Stimulated activated CD8-positive, alpha-beta memory T cell treated with anti-CD3 and anti-CD28 coated beads, Interleukin-15, amount 100 ng/mL, for 1 hour (primary cell): ENCODE measurements around the gene MCM6.
"Not testable (repeated sequence)": the region's sequence is repeated elsewhere in the genome, so short reads cannot be mapped to it uniquely, and the experiment has no call there.

Experiments used
- DNase-seq: peaks from one replicate; pipeline ENCODE4 v3.0.0-alpha.2; 2020; ENCODE audit warnings: low read depth

MCM6 gene

DNA sequence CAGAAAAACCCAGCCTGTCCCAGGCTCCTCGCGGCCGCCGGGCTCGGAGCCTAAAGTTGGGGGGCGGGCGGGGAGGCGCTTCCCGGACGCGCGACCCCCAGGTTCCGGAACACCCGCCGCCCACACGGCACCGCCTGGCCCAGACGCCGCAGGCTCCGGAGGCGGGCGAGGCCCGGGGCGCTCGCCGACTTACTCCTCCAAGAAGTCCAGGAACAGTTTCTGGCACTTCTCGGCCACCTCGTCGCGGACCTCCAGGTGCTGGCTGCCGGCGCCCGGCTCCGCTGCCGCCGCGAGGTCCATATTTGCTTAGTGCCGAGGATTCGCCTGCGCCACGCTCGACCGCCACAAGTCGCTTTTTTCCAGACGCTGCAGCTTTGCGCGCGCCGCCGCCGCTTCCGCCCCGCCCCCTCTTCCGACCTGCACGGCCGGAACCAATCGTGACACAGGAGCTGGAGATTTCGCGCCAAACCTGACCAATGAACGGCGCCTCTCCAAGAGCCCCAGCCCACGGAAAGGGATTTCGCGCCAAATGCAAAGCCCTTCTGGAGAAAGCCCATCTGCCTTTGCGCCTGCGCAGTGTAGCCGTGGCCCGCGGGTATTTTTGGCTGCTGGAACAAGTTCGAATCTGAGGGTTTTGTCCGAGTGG, at the start of gene MCM6:
MCM6 (minus strand) TSS at position 378 of the 646 bp plus-strand sequence; CDS start at position 300, 78 bp downstream.
- peak; percentile 93 for DNase-seq

DNA sequence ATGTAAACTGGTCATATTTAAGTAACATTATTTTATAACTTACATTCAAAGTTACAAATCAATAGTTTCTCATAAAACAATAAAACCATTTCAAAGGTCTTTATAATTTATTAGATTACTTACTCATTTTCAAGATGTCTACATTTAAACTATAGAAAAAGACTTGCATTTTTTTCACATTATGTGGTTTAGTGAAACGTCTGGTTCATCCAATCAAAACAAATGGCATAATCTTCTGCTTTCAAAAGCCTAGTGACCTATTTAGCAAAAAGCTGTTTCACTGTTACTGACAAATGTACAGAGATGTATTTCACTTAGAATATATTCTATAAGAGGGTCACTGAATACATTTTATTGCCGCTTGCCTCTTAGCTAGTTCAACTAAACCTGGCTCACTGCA, 49.3 kb upstream of the MCM6 start:
- DNase-seq, result no peak

DNA sequence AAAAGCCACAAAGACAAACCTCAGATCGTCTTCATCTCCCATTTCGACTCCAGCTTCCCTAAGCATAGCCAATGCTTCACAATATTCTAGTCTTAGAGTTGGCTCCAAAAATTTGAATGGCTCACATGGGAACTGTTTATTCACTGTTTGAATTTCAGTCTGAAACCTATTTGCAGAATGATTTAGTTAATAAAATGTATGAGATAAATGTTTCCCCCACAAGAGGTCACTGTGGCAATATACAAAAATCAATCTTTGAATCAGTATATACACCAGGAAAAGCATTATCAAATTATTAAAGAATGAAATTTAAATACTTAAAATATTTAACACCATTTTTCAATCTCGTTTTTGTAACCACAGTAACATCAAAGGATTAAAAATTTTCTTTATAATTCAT, 40.0 kb upstream of the MCM6 start:
- no peak for DNase-seq

DNA sequence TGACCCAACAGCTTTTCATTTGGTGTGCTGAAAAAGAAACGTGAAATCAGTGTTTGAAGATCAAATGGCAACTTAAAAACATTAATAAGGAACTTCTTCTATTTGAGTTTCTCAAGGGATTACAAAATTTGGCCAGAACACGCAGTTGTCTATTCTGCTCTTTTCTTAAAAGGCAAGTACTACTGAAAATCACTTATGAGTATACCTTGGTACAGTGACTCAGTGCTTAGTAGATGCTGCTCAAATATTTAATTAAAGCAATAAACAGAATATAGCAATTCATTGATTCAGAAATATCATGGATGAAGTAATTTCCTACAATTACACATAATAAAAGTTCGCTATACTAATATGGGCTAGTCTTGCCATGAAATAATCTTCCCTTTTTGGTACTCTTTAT, 38.2 kb upstream of the MCM6 start:
- DNase-seq, result no peak

GRCh38 chr2:135913727-135914365, 37.6 kb upstream of the MCM6 start:
- DNase-seq, result peak; percentile 6

GRCh38 chr2:135909976-135910375, 33.7 kb upstream of the MCM6 start:
- no peak for DNase-seq

DNA sequence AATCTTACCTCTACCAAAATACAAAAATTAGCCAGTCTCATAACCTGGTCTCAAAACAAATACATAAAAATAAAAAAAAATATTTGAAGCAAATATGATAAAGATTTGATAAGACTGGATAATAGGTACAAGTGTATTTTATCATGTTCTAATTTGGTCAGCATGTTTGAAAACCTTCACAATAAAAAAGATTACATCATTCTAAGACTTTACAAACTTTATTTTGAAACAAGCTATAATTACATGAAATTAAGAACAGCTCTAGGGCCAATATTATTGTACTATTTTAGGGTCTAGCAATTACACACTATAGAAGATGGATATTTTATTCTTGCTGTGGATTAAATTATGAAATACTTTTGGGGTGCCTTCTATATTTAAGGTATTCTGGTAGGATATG, 29.4 kb upstream of the MCM6 start:
- DNase-seq, result no peak

DNA sequence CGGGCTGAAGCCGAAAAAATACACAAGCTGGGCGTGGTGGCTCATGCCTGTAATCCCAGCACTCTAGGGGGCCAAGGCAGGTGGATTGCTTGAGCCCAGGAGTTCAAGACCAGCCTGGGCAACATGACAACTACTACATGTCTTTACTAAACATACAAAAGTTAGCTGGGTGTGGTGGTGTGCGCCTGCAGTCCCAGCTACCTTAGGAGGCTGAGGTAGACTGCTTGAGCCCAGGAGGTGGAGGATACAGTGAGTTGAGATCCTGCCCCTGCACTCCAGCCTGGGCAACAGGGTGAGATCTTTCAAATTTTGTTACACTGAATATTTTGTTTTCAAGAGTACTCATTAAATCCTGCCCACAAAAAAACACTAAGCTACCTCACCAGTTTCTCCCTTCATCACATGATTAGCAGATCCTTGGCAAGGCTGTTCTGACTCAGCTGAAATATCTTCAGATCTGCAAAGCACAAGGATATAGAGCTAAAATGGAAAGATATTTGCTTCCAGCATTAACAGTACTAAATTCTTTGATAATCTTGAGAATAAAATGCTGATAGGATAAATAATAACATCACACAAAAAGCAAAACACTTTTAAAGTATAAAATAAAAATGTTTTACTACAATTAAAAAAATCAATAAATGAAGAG, 28.2 kb upstream of the MCM6 start:
- DNase-seq, result no peak

DNA sequence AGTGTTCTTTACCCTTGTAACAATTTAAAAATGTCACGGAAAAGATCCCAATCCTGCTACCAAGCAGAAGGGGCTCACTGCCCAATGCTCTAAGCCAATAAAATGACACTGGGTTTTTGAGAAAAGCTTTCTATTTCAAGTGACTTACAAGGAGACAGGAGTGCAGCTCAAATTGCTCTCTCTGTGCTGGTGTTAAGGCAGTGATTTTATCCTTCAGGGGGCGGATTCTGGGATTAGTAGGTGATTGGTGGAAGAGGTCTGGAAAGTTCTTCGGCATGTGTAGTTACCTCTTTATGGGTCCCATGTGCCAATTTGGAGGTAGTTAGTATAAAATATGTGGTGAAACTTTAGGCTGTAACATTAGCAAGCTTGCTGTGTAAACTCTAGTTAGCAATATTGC, 27.4 kb upstream of the MCM6 start:
- no peak for DNase-seq

GRCh38 chr2:135899567-135899966, 23.3 kb upstream of the MCM6 start:
- DNase-seq, result no peak

DNA sequence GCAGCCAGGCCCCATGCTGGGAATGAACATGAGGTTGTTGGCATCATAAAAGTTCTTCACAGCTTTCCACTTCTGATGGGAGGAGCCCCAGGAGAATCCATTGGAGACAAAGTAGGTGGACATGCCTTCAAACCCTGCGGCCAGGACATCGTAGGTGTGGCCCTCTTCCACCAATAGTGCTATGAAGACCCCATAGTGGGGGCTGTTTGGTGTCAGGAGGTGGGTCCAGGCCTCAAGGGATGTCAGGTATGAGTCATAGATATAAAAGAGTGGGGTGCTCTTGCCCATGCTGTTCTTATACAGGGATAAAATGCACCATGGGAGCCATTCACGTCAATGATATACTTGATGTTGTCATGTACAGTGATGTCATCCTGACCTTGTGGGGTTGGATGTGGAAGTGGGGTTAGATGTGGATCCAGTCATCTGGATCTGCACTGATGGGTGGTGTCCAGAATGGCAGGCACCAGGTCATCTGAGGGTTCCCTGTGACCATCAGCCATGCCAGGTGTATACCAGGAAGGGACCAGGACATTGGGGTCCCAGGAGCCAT, 22.1 kb upstream of the MCM6 start:
- DNase-seq, result no peak

DNA sequence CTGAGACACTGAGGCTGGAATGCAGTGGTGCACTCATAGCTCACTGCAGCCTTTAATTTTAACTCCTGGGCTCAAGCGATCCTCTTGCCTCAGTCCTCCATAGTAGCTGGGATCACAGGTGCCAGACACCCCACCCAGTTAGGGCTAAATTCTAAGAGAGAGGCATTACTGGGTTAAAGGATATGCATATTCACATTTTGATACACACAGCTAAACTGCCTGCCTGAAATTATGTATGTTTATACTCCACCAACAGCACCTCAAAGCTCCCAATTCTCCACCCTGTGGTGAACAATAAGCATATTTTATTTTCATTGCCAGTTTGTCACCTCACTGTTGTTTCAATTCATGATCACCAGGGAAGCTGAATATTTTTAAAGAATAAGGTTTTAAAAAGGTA, 18.7 kb upstream of the MCM6 start:
- no peak for DNase-seq

GRCh38 chr2:135893374-135893794, 17.1 kb upstream of the MCM6 start:
- DNase-seq, result no peak

GRCh38 chr2:135890835-135891234, 14.6 kb upstream of the MCM6 start:
- no peak for DNase-seq

GRCh38 chr2:135890149-135890548, 13.9 kb upstream of the MCM6 start:
- DNase-seq, result no peak

- not testable (repeated sequence) for DNase-seq
These were observed 12.3 kb upstream of the MCM6 start for GRCh38 chr2:135888587-135888986.

GRCh38 chr2:135885709-135886108, 9.5 kb upstream of the MCM6 start:
- DNase-seq, result no peak

GRCh38 chr2:135882415-135882814, 6.2 kb upstream of the MCM6 start:
- DNase-seq, result no peak

DNA sequence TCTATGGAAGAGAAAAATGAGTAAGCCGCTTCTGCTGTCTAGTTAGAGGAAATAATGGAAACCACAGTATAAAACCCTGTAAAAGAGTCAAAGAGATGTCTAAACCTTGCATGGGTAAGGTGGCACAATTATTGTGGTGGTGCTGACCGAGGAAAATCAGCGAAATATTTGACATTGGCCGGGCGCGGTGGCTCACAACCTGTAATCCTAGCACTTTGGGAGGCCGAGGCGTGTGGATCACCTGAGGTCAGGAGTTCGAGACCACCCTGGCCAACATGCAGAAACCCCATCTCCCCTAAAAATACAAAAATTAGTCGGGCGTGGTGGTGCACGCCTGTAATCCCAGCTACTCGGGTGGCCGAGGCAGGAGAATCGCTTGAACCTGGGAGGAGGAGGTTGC, 527 bp upstream of the MCM6 start:
- not testable (repeated sequence) for DNase-seq

DNA sequence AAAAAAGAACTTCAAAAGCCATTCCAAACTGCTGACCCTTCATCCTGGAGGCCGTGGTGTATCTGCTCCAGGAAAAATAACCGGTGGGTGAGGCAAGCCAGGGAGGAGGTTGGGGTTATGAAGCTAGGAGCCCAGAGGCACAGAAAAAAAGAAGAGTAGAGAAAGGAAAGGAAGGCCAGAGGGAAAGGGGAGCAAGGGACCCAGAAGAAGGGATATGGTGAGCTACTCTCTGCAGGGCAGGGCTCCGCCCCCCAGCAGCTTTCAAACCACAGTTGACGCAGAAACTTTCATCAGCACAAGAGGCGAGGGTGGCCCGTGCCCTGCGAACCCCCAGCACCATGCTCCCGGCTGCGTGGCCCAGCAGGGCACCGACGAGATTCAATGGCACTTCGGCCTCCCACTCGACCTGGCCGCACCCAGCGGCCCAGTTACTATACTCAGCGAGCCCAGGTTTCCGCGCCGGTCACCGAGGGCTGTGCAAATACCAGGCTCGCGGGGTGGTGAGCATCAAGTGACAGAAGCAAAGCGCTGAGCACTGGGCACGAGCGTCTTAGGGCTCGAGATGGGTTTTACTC, 665 bp downstream of the MCM6 start:
- DNase-seq, result peak; percentile 30

DNA sequence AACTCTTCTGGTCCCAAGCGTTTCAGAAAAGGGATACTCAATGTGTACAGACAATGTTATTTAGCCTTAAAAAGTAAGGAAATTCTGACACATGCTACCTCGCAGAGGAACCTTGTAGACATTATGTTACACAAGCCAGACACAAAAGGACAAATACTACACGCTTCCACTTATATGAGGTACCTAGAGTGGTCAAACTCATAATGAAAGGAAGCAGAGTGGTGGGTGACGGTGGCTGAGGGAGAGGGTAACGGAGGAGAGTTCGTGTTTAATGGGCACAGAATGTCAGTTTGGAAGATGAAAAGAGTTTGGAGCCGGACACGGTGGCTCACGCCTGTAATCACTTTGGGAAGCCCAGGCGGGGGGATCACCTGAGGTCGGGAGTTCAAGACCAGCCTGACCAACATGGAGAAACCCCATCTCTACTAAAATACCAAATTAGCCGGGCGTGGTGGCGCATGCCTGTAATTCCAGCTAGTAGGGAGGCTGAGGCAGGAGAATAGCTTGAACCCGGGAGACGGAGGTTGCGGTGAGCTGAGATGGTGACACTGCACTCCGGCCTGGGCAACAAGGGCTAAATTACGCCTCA, 1.4 kb downstream of the MCM6 start:
- DNase-seq, result no peak

- DNase-seq, result no peak
These were observed 5.7 kb downstream of the MCM6 start for GRCh38 chr2:135870571-135870970.
